Stimulated activated CD4-positive, alpha-beta T cell treated with anti-CD3 and anti-CD28 coated beads, TNF-alpha, amount 100 ng/mL, for 48 hours (primary cell): ENCODE measurements around the gene CDC7.
A peak's percentile ranks its signal among the peaks of the same experiment; 100 is the strongest.
"Not testable (repeated sequence)": the region's sequence is repeated elsewhere in the genome, so short reads cannot be mapped to it uniquely, and the experiment has no call there.

Experiments used
- DNase-seq, 3 donors: peaks; one replicate each; pipeline ENCODE4 v3.0.0-alpha.2; 2020; ENCODE audit warnings: low read depth in 3 of 3

CDC7 gene

DNA sequence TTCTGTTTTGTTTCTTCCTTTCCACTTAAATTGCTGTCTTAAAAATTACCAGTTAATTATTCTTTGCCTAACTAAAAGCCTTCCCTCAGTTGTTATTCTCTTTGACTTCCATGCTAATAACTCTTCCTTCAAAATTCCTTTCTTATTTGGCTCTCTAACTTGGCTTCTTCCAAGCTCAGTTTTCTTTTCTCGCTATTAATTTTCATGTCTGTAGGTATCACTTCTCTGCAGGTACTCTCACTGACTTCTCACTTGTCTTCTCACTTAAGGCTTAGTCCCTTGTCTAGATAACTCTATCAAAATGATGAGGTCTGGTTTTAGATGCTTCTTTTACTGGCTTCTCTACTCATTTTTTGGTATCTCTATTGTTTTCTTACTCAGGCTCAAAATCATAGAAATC lies 10.1 kb downstream of the CDC7 start:
- no peak for DNase-seq

DNA sequence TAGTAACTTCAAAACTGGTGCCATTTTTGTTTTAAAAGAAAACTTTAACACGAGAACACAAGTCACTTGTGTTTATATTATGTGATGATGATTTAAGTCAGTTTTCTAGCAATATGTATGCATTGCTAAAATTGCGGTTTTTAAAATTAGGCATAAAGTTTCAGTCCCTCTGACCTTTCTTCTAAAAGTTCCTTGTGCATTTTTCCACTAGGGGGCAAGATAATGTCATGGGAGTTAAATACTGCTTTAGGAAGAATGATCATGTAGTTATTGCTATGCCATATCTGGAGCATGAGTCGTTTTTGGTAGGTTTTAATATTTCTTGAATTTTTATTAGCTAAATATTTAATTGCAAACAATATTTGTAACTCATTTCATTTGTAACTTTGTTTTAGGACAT lies 10.7 kb downstream of the CDC7 start:
- DNase-seq = no peak

GRCh38 chr1:91513160-91513559 lies 12.5 kb downstream of the CDC7 start:
- no peak for DNase-seq

DNA sequence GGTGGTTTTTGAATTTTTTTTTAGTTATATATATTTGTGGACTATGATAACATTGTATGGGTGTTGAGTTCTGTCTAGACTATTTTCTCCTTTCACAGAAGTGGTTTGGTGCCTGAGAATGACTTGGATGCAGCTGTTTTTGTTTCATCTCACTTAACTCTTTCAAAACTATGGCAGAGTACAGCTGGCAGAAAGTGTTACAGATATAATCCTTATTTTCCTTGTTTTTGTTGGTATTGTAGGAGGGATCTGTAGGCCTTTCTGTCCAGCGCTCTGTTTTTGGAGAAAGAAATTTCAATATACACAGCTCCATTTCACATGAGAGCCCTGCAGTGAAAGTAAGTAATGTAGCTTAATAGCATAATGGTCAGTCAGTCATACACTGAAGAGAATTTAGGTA lies 13.1 kb downstream of the CDC7 start:
- no peak for DNase-seq

- DNase-seq = no peak
These were observed 15.3 kb downstream of the CDC7 start for GRCh38 chr1:91515994-91516393.

- DNase-seq = not testable (repeated sequence)
These were observed 16.0 kb downstream of the CDC7 start for GRCh38 chr1:91516605-91517004.

DNA sequence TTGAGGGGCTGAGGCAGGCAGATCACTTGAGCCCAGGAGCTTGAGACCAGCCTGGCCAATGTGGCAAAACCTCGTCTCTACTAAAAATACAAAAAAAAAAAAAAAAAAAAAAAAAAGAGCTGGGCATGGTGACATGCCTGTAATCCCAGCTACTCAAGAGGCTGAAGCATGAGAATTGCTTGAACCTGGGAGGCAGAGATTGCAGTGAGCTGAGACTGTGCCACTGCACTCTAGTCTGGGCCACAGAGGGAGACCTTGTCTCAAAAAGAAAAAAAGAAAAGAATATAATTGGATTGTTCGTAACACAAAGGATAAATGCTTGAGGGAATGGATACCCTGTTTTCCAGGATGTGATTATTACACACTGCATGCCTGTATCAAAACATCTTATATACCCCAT lies 18.5 kb downstream of the CDC7 start:
- DNase-seq = not testable (repeated sequence)

DNA sequence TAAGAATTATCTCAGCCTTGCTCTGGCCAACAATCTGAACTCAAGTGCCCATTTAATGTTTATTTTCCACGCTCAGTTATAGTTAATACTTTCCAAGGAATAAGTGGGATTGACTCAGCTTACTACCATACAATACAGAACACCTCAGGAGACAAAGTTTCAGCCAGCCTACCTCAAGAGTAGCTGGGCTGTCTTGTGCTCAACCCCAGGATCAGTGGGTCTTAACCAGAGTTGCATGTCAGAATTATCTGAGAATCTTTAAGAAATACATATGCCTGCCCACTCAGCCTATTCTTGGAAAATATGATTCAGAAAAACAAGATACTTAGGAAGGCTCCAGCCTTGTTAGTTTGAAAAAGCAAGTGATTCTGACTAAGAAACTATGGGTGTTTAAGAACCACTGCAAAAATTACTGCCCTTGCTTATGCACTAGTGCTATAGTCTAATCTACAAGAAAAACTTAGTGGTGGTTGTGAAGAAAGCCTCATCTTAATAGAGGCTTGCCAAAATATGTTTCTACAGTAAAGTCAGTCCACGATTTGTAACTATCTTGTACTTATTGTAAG lies 20.4 kb downstream of the CDC7 start:
- no peak for DNase-seq

GRCh38 chr1:91523482-91523881 lies 22.8 kb downstream of the CDC7 start:
- DNase-seq = peak in 1 of 3 donors; percentile 27

DNA sequence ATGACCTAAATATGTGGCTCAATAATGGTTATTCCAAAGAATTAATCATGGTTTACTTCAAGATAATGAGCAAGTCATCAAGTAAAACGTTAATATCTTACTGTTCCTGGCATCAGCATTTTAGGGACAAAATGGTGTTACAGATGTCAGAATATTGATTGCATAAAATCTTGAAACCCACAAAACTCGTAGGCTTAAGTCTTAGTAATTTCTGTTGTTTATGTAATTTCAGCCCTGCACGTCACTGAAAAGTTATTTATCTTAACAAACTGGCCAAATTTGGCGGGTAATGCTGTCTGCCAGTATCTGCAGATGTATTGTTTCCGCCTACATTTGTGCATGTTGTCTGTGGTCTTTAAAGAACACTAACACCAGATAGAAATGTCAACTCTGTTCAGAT lies 25.8 kb downstream of the CDC7 start:
- DNase-seq = no peak

GRCh38 chr1:91527266-91527765 lies 26.7 kb downstream of the CDC7 start:
- no peak for DNase-seq

GRCh38 chr1:91527781-91528180 lies 27.1 kb downstream of the CDC7 start:
- DNase-seq = no peak

- DNase-seq = no peak
These were observed 29.2 kb downstream of the CDC7 start for GRCh38 chr1:91529856-91530255.

DNA sequence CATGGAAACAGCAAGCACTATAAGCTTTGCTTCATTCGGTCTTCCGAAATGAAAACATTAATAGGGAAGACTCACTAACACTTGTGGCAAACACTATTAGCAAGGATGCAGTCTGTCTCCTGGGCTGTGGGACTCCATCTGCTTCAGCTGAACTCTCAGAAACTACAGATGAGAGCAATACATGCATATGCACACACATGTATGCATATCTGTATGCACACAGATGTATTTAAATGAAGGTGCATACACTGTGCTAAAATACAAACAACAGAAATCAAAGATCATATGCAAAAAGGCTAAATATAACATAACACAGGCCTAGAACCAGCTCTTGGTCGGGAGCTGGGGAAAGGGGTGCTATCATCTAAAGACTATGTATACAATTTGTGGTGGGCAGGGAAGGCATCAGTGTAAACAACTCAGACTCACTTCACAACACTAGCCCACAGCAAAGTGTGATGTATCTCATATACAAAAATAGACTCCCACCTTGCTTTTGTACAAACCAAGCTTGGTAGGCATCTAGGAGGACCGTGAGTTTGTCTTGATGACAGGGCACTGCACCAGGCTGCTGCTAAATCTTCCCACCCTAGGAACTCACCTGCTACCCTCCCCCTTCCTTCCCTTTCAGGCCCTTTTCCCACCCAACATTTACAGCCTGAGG lies 32.8 kb downstream of the CDC7 start:
- DNase-seq = no peak

DNA sequence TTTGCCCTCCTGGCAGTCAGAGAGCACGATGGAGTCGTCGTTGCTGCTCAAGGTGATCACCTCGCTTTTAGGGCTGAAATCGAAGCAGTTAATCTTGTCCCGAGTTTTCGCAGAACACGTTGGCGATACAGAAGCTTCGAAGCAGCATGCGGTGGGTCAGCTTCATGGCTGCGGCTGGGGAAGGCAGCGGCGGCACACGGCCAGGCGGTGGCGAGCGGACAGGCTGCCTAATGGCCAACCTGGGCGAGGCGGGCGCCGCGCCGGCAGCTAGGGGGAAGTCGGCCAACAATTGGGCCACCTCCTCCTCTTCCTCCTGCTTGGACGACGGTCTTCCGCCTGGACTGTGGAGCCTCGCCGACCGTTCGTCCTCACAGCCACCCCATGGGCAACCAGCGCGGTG lies 34.8 kb downstream of the CDC7 start:
- DNase-seq = no peak

DNA sequence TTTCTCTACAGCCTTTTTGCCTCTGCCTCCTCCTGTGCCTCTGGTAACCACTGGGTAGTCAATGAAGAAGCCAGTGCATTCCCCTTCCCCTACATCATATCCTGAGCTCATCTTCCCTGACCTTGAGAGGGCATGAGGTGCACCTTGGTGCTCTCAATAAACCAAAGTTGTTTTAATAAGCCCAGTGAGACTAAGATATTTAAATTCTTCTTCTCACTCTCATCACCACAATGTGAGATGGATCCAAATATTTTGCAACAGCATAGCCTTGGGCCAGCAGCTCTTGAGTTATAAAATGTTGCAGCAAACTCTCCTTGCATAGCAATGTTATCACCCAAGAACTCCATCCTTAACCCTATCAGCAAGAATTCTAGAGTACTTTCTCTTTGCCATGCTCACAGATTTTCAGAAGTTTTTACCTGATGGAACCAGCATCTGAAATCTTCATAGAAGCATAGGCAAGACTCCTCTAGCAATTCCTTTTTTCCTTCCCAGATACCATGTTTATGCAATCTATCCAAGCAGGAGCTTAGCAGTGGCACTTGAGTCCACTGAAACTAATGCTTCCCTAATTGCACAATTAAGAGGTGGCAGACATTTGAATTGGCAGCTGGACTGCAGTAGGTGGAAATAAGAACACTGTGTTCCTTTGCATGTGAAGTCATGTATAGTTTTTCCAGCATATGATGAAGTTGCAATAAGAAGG lies 36.8 kb downstream of the CDC7 start:
- no peak for DNase-seq

GRCh38 chr1:91537987-91538304 lies 37.3 kb downstream of the CDC7 start:
- DNase-seq = no peak

GRCh38 chr1:91540910-91541309 lies 40.3 kb downstream of the CDC7 start:
- DNase-seq = no peak

DNA sequence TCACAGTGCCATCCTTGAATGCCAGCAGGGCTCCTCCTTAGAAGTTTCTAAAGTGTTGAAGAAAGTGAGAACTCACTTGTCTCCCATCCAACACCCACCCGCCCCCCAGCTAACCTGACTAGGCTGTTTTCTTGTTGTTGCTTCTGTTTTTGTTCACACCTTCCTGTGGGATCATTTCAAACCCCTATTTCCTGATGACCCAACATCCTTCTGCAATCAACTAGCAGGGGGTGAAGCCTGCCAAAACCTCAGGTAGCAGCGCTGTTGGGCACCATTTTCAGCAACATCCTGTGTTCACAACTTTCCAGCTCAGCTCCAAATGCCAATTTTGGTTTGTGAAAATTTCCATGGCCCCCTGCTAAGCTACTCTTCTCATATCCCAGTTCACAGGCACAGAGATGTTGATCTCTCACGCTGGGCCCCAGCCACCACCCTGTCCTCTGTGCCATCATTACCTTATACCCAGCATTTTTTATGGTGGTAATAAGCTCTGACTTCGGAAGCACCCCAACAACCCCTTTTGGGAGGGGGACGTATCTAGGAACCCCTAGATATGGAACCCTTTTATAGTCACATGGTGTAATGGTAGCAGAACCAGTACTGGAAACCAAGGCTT lies 41.4 kb downstream of the CDC7 start:
- no peak for DNase-seq

DNA sequence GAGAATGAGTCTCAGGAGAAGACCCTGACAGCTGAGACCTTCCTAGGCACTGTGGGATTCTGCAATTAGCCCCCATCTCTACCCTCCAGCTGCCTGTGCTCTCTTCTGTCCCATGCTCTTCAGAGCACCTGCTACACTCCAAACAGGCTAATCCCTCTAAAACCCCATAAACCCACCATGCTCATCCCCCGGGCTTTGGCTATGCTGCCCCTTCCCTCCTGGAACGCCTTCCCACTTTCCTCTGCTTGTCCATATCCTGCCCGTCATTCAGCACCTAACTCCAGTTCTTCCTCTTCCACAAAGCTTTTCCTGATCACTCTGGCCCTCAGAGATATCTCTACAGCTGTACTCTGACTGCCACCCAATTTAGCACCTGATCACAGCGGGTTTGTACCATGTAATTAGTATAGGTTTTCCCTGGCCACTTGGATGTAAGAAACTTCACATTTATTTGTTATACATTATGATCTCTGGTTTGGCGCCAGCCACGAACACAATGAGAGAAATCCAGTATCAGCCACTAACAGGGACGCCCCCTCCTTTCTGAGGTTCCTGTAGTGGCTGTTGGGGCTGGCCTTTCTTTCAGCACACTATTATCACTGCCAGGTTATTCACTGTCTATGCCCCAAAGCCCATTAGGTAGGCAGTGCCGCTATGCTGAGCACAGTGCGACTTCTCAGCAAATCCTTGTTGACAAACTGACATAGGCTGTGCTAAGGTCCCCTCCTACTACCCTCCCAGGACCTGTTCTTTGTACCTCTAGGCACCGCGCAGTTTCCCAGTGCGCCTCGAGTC lies 45.1 kb downstream of the CDC7 start:
- no peak for DNase-seq

GRCh38 chr1:91546301-91546581 lies 45.6 kb downstream of the CDC7 start:
- no peak for DNase-seq

GRCh38 chr1:91546876-91547275 lies 46.2 kb downstream of the CDC7 start:
- no peak for DNase-seq
